Endothelial cell of umbilical vein (primary cell): ENCODE measurements around the gene RTN3.

Source experiments
- EZH2 ChIP-seq: IDR thresholded peaks from 2 replicates; pipeline ENCODE4 v1.6.1; 2012; ENCODE audit warnings: borderline replicate concordance, low read depth, mild to moderate bottlenecking, moderate library complexity, low read length, inconsistent platforms; ENCODE audit not compliant: severe bottlenecking
- FOS ChIP-seq: IDR thresholded peaks from 2 replicates; pipeline ENCODE4 v1.6.1; 2011; ENCODE audit warnings: mild to moderate bottlenecking, low read length, moderate library complexity, borderline replicate concordance; ENCODE audit not compliant: insufficient read depth
- GATA2 ChIP-seq: IDR thresholded peaks from 2 replicates; pipeline ENCODE4 v1.7.0; 2011; ENCODE audit warnings: low read depth, mild to moderate bottlenecking, moderate library complexity, mixed read lengths, low read length; ENCODE audit not compliant: insufficient read length, insufficient read depth
- POLR2A ChIP-seq: IDR thresholded peaks from 2 replicates; pipeline ENCODE4 v1.6.1; 2012; ENCODE audit warnings: low read depth, mild to moderate bottlenecking, control low read depth, low read length
- POLR2AphosphoS5 ChIP-seq: IDR thresholded peaks from 2 replicates; pipeline ENCODE4 v1.6.1; 2012; ENCODE audit warnings: low read depth, mild to moderate bottlenecking, control low read depth, low read length, moderate library complexity; ENCODE audit not compliant: insufficient read depth
- TF ChIP-seq, protein P1 (sequence below), 2 donors: IDR thresholded peaks; 1 replicate in 1 of 2; 2 replicates in 1 of 2; pipeline ENCODE4 v1.5.1; 2011; ENCODE audit warnings: low read length in 2 of 2, mild to moderate bottlenecking in 2 of 2, moderate library complexity in 2 of 2, control low read depth in 1 of 2, inconsistent platforms in 1 of 2, low read depth in 1 of 2; ENCODE audit not compliant: insufficient read depth in 1 of 2; ENCODE audit errors: extremely low read depth in 1 of 2

- TF ChIP-seq POLR2A (no peak), EZH2 (no peak), POLR2AphosphoS5 (no peak), FOS (no peak), GATA2 (no peak)
- TF ChIP-seq, protein P1, sequence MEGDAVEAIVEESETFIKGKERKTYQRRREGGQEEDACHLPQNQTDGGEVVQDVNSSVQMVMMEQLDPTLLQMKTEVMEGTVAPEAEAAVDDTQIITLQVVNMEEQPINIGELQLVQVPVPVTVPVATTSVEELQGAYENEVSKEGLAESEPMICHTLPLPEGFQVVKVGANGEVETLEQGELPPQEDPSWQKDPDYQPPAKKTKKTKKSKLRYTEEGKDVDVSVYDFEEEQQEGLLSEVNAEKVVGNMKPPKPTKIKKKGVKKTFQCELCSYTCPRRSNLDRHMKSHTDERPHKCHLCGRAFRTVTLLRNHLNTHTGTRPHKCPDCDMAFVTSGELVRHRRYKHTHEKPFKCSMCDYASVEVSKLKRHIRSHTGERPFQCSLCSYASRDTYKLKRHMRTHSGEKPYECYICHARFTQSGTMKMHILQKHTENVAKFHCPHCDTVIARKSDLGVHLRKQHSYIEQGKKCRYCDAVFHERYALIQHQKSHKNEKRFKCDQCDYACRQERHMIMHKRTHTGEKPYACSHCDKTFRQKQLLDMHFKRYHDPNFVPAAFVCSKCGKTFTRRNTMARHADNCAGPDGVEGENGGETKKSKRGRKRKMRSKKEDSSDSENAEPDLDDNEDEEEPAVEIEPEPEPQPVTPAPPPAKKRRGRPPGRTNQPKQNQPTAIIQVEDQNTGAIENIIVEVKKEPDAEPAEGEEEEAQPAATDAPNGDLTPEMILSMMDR (IDR thresholded peaks at IDR 0.05; ENCODE audit: extremely low read depth in 1 of 2, insufficient read depth in 1 of 2, low read depth in 1 of 2, low read length in 2 of 2) = no peak
Observed at GRCh38 chr11:63708764-63709163, 27.5 kb downstream of the RTN3 start.
